H1 (cell line): ENCODE measurements around the gene APBB1. TPM values are rescaled to one million over a fixed set of nuclear protein-coding genes. Genes with fewer than 3 reads are reported as not detected.

Experiments used
- CTCF ChIA-PET: fragments of 300-600 bp; sonication (Branson Sonifier 250); formaldehyde crosslinking; loops from one replicate; lab custom pipeline; 2021; ENCODE audit not compliant: partially characterized antibody; lab: Charles Lee
- POLR2A ChIA-PET: fragments of 300-600 bp; sonication (Branson Sonifier 250); formaldehyde crosslinking; loops from one replicate; lab custom pipeline; 2021; ENCODE audit warnings: inconsistent platforms; ENCODE audit not compliant: partially characterized antibody; lab: Charles Lee
- DNase-seq, 2 experiments: peaks; one replicate each; pipeline versions ENCODE4 v3.0.0 to v3.0.0-alpha.2; 2010 to 2022; ENCODE audit warnings: low spot score in 2 of 2, low read depth in 1 of 2, mixed read lengths in 1 of 2
- FAIRE-seq: peaks from 2 replicates; lab custom pipeline; 2011; peaks lifted over from hg19 to GRCh38; lab: Jason Lieb, UNC
- H2AFZ ChIP-seq: 2 replicates; pipeline ENCODE4 v1.8.1; 2012; ENCODE audit warnings: low read length, inconsistent platforms
- H2AK5ac ChIP-seq: 2 replicates; pipeline ENCODE4 v1.6.1; 2013; ENCODE audit warnings: low read depth, low read length
- H2BK120ac ChIP-seq: replicated peaks from 2 replicates; pipeline ENCODE3; 2013; ENCODE audit warnings: low read depth, low read length, inconsistent platforms
- H2BK12ac ChIP-seq: 2 replicates; pipeline ENCODE4 v1.6.1; 2013; ENCODE audit warnings: low read depth, low read length
- H2BK15ac ChIP-seq: 2 replicates; pipeline ENCODE4 v1.6.1; 2013; ENCODE audit warnings: low read length
- H2BK20ac ChIP-seq: 2 replicates; pipeline ENCODE4 v1.6.1; 2013; ENCODE audit warnings: low read length
- H2BK5ac ChIP-seq: 2 replicates; pipeline ENCODE4 v1.6.1; 2013; ENCODE audit warnings: low read depth, low read length
- H3K14ac ChIP-seq: 2 replicates; pipeline ENCODE4 v1.6.1; 2013; ENCODE audit warnings: inconsistent platforms; ENCODE audit not compliant: insufficient read length
- H3K18ac ChIP-seq: 2 replicates; pipeline ENCODE4 v1.6.1; 2013; ENCODE audit warnings: low read length; ENCODE audit errors: extremely low read depth
- H3K23ac ChIP-seq: 2 replicates; pipeline ENCODE4 v1.6.1; 2013; ENCODE audit warnings: inconsistent platforms; ENCODE audit not compliant: insufficient read length
- H3K23me2 ChIP-seq: 2 replicates; pipeline ENCODE4 v1.6.1; 2013; ENCODE audit warnings: low read depth, low read length
- H3K27ac ChIP-seq: 2 replicates; pipeline ENCODE4 v1.6.1; 2011; ENCODE audit warnings: low read depth, low read length, inconsistent platforms
- H3K27me3 ChIP-seq, 4 experiments: replicated peaks in 1 of 4; 1 replicate in 1 of 4; 2 replicates in 3 of 4; pipeline versions ENCODE4 v1.6.1 to v1.8.1; 2011 to 2013; ENCODE audit warnings: low read length in 3 of 4, mild to moderate bottlenecking in 3 of 4, inconsistent platforms in 2 of 4, mixed read lengths in 2 of 4, moderate library complexity in 1 of 4; ENCODE audit not compliant: control insufficient read depth in 3 of 4, insufficient read depth in 3 of 4; ENCODE audit errors: extremely low read depth in 1 of 4
- H3K36me3 ChIP-seq, 4 experiments: 2 replicates each; pipeline versions ENCODE4 v1.6.1 to v1.8.1; 2011 to 2013; ENCODE audit warnings: mild to moderate bottlenecking in 4 of 4, low read length in 3 of 4, moderate library complexity in 2 of 4, control low read depth in 1 of 4, inconsistent platforms in 1 of 4; ENCODE audit not compliant: insufficient read depth in 4 of 4, control insufficient read depth in 2 of 4
- H3K4ac ChIP-seq: replicated peaks from 2 replicates; pipeline ENCODE3; 2013; ENCODE audit warnings: low read length, low read depth, mixed read lengths, inconsistent platforms; ENCODE audit not compliant: insufficient read length
- H3K4me1 ChIP-seq, 4 experiments: replicated peaks in 1 of 4; 1 replicate in 1 of 4; 2 replicates in 3 of 4; pipeline versions ENCODE4 v1.6.1 to v1.8.1; 2011 to 2013; ENCODE audit warnings: low read length in 3 of 4, inconsistent platforms in 2 of 4, mixed read lengths in 1 of 4; ENCODE audit not compliant: insufficient read depth in 4 of 4, control insufficient read depth in 3 of 4
- H3K4me2 ChIP-seq, 2 experiments: 2 replicates each; pipeline versions ENCODE4 v1.6.1 to v1.8.1; 2011 to 2013; ENCODE audit warnings: low read depth in 2 of 2, low read length in 2 of 2, control low read depth in 1 of 2, inconsistent platforms in 1 of 2, mild to moderate bottlenecking in 1 of 2; ENCODE audit not compliant: insufficient read depth in 1 of 2
- H3K4me3 ChIP-seq, 4 experiments: fragments of 200-600, 300-600 bp in 1 of 4; sonication (generic), shearing (Covaris generic), sonication (Bioruptor Twin) in 1 of 4; 2 replicates each; pipeline versions ENCODE4 v1.5.1 to v1.8.1; 2011 to 2016; ENCODE audit warnings: low read length in 4 of 4, low read depth in 3 of 4, control low read depth in 2 of 4, inconsistent platforms in 2 of 4, mild to moderate bottlenecking in 2 of 4, mixed read lengths in 1 of 4, moderate library complexity in 1 of 4; ENCODE audit not compliant: insufficient read depth in 2 of 4; ENCODE audit errors: extremely low read depth in 1 of 4
- H3K56ac ChIP-seq: replicated peaks from 2 replicates; pipeline ENCODE3; 2013; ENCODE audit warnings: low read depth, mild to moderate bottlenecking, mixed read lengths, low read length, inconsistent platforms; ENCODE audit not compliant: insufficient read length
- H3K79me1 ChIP-seq: 2 replicates; pipeline ENCODE4 v1.6.1; 2013; ENCODE audit warnings: low read depth, low read length, control low read depth
- H3K79me2 ChIP-seq, 2 experiments: 2 replicates each; pipeline versions ENCODE4 v1.6.1 to v1.8.1; 2012 to 2013; ENCODE audit warnings: low read length in 2 of 2, mild to moderate bottlenecking in 2 of 2, inconsistent platforms in 1 of 2; ENCODE audit not compliant: insufficient read depth in 2 of 2, control insufficient read depth in 1 of 2
- H3K9ac ChIP-seq, 4 experiments: replicated peaks in 1 of 4; 1 replicate in 1 of 4; 2 replicates in 3 of 4; pipeline versions ENCODE4 v1.6.1 to v1.8.1; 2011 to 2013; ENCODE audit warnings: low read depth in 3 of 4, low read length in 3 of 4, control low read depth in 2 of 4, mild to moderate bottlenecking in 2 of 4, moderate library complexity in 2 of 4, inconsistent platforms in 1 of 4; ENCODE audit errors: extremely low read depth in 1 of 4
- H3K9me3 ChIP-seq, 2 experiments: 2 replicates each; pipeline versions ENCODE4 v1.6.1 to v1.8.1; 2012 to 2013; ENCODE audit warnings: mild to moderate bottlenecking in 2 of 2, moderate library complexity in 2 of 2, control low read depth in 1 of 2, inconsistent platforms in 1 of 2, low read depth in 1 of 2, low read length in 1 of 2, mixed read lengths in 1 of 2; ENCODE audit not compliant: insufficient read depth in 2 of 2
- H4K20me1 ChIP-seq, 2 experiments: replicated peaks in 1 of 2; 2 replicates each; pipeline versions ENCODE3 to v1.8.1; 2011 to 2013; ENCODE audit warnings: inconsistent platforms in 2 of 2, low read length in 2 of 2, mild to moderate bottlenecking in 1 of 2; ENCODE audit not compliant: insufficient read depth in 2 of 2, control insufficient read depth in 1 of 2
- H4K5ac ChIP-seq: 2 replicates; pipeline ENCODE4 v1.6.1; 2013; ENCODE audit warnings: low read length, low read depth, mixed read lengths, inconsistent platforms; ENCODE audit not compliant: insufficient read length
- H4K8ac ChIP-seq: 2 replicates; pipeline ENCODE4 v1.8.0; 2013; ENCODE audit warnings: mild to moderate bottlenecking, moderate library complexity, low read length, inconsistent platforms; ENCODE audit not compliant: insufficient read depth; ENCODE audit errors: extremely low read depth
- H4K91ac ChIP-seq: replicated peaks from 2 replicates; pipeline ENCODE3; 2013; ENCODE audit warnings: low read length, mixed read lengths, inconsistent platforms; ENCODE audit not compliant: insufficient read length
- ASH2L ChIP-seq: fragments of 200-600, 300-600 bp; sonication (generic); IDR thresholded peaks from one replicate; pipeline ENCODE4 v1.7.1; 2017; ENCODE audit warnings: low read length
- CREB1 ChIP-seq: IDR thresholded peaks from 2 replicates; pipeline ENCODE4 v1.6.1; 2012; ENCODE audit warnings: inconsistent platforms
- GTF2F1 ChIP-seq: IDR thresholded peaks from 2 replicates; pipeline ENCODE4 v1.6.1; 2012; ENCODE audit warnings: low read depth, low read length, improper control_type of control experiment, borderline replicate concordance
- HDAC2 ChIP-seq, 2 experiments: fragments of 300-600 bp in 1 of 2; sonication (generic) in 1 of 2; IDR thresholded peaks; 2 replicates each; pipeline ENCODE4 v1.6.1; 2011 to 2012; ENCODE audit warnings: low read depth in 2 of 2, low read length in 2 of 2, mild to moderate bottlenecking in 2 of 2, moderate library complexity in 2 of 2, borderline replicate concordance in 1 of 2, inconsistent platforms in 1 of 2
- MAX ChIP-seq: IDR thresholded peaks from 2 replicates; pipeline ENCODE4 v1.6.1; 2012; ENCODE audit warnings: inconsistent platforms
- POLR2A ChIP-seq, 2 experiments: IDR thresholded peaks; 1 replicate in 1 of 2; 2 replicates in 1 of 2; pipeline ENCODE4 v1.6.1; 2011; ENCODE audit warnings: low read depth in 2 of 2, low read length in 2 of 2, mild to moderate bottlenecking in 2 of 2; ENCODE audit errors: control extremely low read depth in 1 of 2
- RBBP5 ChIP-seq: IDR thresholded peaks from 2 replicates; pipeline ENCODE4 v1.7.1; 2012; ENCODE audit warnings: low read depth, mild to moderate bottlenecking, inconsistent platforms, low read length, moderate library complexity, borderline replicate concordance
- RFX5 ChIP-seq: IDR thresholded peaks from 2 replicates; pipeline ENCODE4 v1.6.1; 2011; ENCODE audit warnings: low read depth, low read length, improper control_type of control experiment, borderline replicate concordance
- SIX5 ChIP-seq: IDR thresholded peaks from 2 replicates; pipeline ENCODE4 v1.6.1; 2011; ENCODE audit warnings: mild to moderate bottlenecking, low read depth, low read length
- TAF1 ChIP-seq: IDR thresholded peaks from 2 replicates; pipeline ENCODE4 v1.6.1; 2011; ENCODE audit warnings: mild to moderate bottlenecking, low read depth, low read length
- TBP ChIP-seq: IDR thresholded peaks from 2 replicates; pipeline ENCODE4 v1.6.1; 2011; ENCODE audit warnings: low read depth, low read length, improper control_type of control experiment
- USF2 ChIP-seq: IDR thresholded peaks from 2 replicates; pipeline ENCODE4 v1.6.1; 2011; ENCODE audit warnings: low read length, improper control_type of control experiment
- ZNF274 ChIP-seq: IDR thresholded peaks from 2 replicates; pipeline ENCODE4 v1.7.0; 2012; ENCODE audit warnings: low read length, borderline replicate concordance; ENCODE audit errors: extremely low read depth
- WGBS, 2 experiments: shearing (Covaris generic) in 1 of 2; methylation state at CpG; one replicate each; pipeline versions ENCODE4 v1.1.6 to v1.1.7; 2013 to 2015; ENCODE audit warnings: low lambda C conversion rate in 2 of 2, mixed read lengths in 2 of 2, inconsistent platforms in 1 of 2, low coverage in 1 of 2, missing lambda C conversion rate in 1 of 2; ENCODE audit not compliant: insufficient replicate concordance in 2 of 2, insufficient coverage in 1 of 2, insufficient read length in 1 of 2; ENCODE audit errors: extremely low coverage in 1 of 2, missing lambda C conversion rate in 1 of 2; 5-methylcytosine and 5-hydroxymethylcytosine counted together
- polyA plus RNA-seq, 7 experiments: library from polyadenylated mRNA; depleted of rRNA in 3 of 7; stranded (reverse) in 5 of 7; unstranded in 2 of 7; fragments of >200 nt in 5 of 7; fragments of 200-250 nt in 2 of 7; gene quantifications; 1 replicate in 5 of 7; 2 replicates in 1 of 7; 4 replicates in 1 of 7; pipeline versions ENCODE4 v1.2.1 to v1.2.3, GENCODE V29; 2011 to 2013; ENCODE audit warnings: missing spikeins in 2 of 7, mixed read lengths in 2 of 7
- total RNA-seq: library from RNA; stranded (reverse); fragmentation: NEBNext Ultra II Directional; extraction: Animal tissue kit (Norgen Biotek cat#: 25700); gene quantifications from 2 replicates; pipeline ENCODE4 v1.2.1, GENCODE V29; 2021

APBB1 gene
- total and polyA plus RNA-seq, 2 of the 8 experiments (the other 6 are each of a cell fraction or from before 2014, with no cell fraction given) = 23.9 to 33.1 TPM

GRCh38 chr11:6437993-6438392 lies 19.1 kb upstream of the APBB1 start:
- Histone ChIP-seq H4K8ac (no peak overlapping the region), H2AFZ (no peak overlapping the region), H3K9ac (no peak overlapping the region), H3K23me2 (no peaks in the 10 kb centered on the region), H2BK15ac (no peak overlapping the region), H4K5ac (no peak overlapping the region), H3K4ac (no peak overlapping the region), H3K9me3 (no peaks in the 10 kb centered on the region), H2BK20ac (no peak overlapping the region), H3K56ac (no peak overlapping the region), H3K79me1 (no peaks in the 10 kb centered on the region), H2BK120ac (no peak overlapping the region), H3K23ac (no peak overlapping the region), H2BK12ac (no peak overlapping the region), H3K27me3 (no peaks in the 10 kb centered on the region), H3K18ac (no peak overlapping the region), H4K91ac (no peak overlapping the region), H3K36me3 (no peaks in the 10 kb centered on the region), H3K4me2 (no peak overlapping the region), H4K20me1 (no peaks in the 10 kb centered on the region), H2BK5ac (no peak overlapping the region), H3K14ac (no peak overlapping the region), H2AK5ac (no peak overlapping the region), H3K79me2 (no peaks in the 10 kb centered on the region), H3K4me3 (no peak overlapping the region), H3K27ac (no peak overlapping the region), H3K4me1 (no peaks in the 10 kb centered on the region)
- no peak for FAIRE-seq
- TF ChIP-seq SIX5 = no peak
- no peak for TF ChIP-seq RFX5
- no peak for TF ChIP-seq ASH2L
- no peak for TF ChIP-seq ZNF274
- no peak for TF ChIP-seq CREB1
- no peak for TF ChIP-seq POLR2A (IDR thresholded peaks at IDR 0.05; ENCODE audit: control extremely low read depth in 1 of 2, low read depth in 2 of 2, low read length in 2 of 2)
- no peak for TF ChIP-seq HDAC2 (IDR thresholded peaks at IDR 0.05; ENCODE audit: borderline replicate concordance in 1 of 2, low read depth in 2 of 2, low read length in 2 of 2)
- no peak for TF ChIP-seq TBP
- TF ChIP-seq USF2 = no peak
- no peak for TF ChIP-seq RBBP5
- TF ChIP-seq TAF1 = no peak
- no peak for TF ChIP-seq MAX
- TF ChIP-seq GTF2F1 = no peak
- CTCF ChIA-PET = interaction anchor here (0.7 to 22.7 kb wide), 22 partner anchors 8 to 791 kb away, joined by 3 to 585 read pairs (median 8); partner anchors contain the start of genes DNHD1, SMPD1 and TRIM3
- no peak for DNase-seq
- WGBS, 2 experiments = 86% methylated on average over 3 of the region's 3 CpGs; no CpG with 5 or more reads in 1 of the 2 experiments
- POLR2A ChIA-PET = interaction anchor here (1.0 kb wide), 1 partner anchor 10 kb away, joined by 4 read pairs; no protein-coding TSS in a partner anchor
